Activated CD4-positive, alpha-beta T cell treated with anti-CD3 and anti-CD28 coated beads, Interleukin-2, Interleukin-6, amounts not matched to agents 100 ng/mL and 50 ng/mL, durations not matched to agents 16 hours and 8 hours (primary cell): ENCODE data around the gene BCL3.
A peak's percentile ranks its signal among the peaks of the same experiment; 100 is the strongest.

Source experiments
- DNase-seq: peaks from one replicate; pipeline ENCODE4 v3.0.0-alpha.2; 2020

BCL3 gene

DNA sequence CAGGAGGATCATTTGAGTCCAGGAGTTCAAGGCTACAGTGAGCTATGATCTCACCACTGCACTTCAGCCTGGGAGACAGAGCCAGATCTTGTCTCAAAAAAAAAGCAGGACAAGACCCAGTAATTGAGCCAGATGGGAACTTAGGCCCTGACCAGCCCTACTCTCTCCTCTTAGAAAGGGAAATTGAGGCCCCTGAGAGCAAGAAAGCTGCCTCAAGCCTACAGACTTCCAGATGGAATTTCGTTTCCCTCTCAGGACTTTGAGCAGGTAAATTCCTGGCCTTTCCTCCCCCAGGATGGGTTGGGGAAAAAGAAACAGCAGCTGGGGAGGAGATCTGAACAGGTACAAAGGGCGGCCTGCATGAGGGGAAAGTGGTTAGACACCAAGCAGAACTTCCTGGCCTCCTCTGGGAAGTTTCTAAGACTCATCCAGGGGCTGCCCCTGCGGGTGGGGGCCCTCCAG, 3.6 kb upstream of the BCL3 start:
- DNase-seq = no peak

DNA sequence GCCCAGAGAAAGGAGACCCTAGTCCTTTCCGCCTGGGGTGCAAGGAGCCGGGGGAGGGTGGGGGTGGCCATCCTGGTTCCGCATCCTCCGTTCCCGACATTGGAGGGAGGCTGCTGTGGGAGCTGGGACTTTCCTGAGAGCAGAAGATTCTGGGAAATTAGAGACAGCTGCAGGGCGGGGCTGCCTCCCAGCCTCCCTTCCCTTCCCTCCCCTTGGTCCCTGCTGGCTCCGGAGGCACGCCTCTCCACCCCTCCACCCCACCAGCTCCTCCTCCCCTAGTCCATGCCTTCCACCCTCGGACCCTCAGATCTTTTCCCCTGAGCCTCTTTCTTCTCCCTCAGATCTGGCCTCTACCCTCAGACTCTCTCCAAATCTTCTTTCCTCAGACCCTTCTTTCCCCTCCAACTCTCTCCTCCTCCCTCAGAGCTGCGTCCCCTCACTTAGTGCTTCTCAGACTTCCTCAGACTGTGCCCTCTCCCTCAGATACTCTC, 3.1 kb upstream of the BCL3 start:
- DNase-seq = no peak

DNA sequence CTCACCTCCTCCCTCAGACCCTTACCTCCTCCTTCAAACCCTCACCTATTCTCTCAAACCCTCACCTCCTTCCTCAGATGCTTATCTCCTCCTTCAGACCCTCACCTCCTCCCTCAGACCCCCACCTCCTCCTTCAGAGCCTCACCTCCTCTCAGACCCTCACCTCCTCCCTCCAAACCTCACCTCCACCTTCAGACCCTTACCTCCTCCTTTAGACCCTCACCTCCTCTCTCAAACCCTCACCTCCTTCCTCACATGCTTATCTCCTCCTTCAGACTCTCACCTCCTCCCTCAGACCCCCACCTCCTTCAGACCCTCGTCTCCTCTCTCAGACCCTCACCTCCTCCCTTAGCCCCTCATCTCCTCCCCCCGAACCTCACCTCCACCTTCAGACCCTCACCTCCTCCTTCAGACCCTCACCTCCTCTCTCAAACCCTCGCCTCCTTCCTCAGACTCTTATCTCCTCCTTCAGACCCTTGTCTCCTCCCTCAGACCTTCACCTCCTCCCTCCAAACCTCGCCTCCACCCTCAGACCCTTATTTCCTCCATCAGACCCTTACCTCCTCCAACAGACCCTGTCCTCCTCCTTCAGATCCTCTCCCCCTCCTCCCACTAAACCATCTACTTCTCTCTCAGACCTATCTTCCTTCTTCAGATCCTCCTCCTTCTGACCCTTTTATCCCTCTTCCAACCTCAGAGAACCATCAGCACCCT, 2.5 kb upstream of the BCL3 start:
- no peak for DNase-seq

DNA sequence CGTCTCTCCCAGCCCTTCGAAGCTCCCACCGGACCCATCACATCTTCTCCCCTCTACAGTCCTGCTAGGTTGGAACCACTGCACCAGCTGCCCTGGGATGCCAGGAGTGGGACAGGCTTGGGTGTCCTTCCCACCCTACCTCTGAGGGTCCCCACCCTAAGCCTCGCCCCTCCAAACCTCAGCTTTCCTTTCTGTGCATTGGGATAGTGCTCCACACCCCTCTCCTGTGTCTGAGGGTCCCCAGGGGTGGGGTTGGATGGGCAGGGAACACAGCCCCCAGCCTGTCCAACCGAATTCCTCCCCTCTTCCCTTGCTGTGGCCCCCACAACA, 1.9 kb upstream of the BCL3 start:
- no peak for DNase-seq

DNA sequence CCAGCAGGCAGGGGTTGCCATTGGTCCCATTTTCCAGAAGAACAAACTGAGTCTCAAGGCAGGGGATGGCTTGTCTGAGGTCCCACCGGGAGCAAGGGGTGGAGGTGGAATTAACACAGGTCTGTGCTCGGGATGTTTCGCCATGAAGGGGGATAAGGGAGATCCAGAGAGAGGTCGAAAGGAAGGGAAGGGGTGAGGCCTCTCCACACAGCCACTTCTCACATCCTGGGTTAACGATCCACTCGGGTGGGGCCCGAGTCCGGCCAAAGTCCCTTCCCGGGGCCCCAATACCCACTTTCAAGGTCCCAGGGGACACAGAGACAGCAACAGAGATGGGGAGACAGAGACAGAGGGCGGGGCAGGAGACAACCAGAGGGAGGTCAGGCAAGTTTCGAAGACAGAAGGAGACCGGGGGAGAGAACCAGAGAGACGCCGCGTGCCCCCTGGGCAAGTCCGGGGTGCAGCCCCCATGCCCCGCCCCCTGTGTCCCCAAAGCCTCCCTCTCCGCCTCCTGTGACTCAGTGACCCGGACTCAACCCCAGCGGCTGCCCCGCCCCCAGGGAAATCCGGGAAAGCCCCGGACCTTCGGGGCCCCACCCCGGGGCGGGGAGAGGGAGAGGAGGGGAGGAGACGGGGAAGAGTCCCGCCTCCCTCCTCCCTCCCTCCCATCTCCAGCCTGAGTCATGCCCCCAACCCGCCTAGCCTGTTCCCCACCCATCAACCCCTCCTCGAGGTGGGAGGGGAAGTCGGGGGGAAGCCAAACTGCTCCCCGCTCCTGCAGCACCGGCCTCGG, 1.4 kb upstream of the BCL3 start:
- peak; percentile 94 for DNase-seq

DNA sequence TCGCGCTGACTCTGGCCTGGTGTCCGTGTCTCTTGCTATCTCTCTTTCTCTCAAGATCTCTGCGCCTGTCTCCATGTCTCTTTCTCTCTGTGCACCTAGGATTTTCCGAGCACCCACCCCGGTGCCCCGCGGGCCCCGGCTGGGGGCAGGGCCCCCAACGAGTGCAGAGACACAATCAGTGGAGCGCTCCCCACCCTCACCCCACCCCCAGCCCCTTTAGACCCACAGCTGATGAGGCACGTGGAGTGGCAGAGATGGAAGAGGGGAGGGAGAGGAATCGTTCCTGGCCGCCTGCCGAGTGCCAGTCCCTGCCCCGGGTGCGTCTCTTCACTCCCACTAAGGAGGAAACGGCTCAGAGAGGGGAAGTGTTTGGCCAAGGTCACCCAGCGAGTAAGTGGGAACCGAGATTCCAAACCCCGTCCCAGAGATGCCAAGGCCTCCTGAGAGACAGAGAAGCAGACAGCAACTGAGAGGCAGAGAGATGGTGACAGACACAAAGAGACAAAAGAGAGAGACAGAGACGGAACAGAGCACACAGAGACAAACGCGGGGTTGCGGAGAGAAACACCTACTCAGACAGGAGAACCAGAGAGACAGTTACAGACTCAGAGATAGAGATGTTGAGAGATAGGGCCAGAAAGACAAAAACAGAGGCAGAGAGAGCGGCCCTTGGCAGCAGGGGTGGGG, 626 bp upstream of the BCL3 start:
- DNase-seq = no peak

DNA sequence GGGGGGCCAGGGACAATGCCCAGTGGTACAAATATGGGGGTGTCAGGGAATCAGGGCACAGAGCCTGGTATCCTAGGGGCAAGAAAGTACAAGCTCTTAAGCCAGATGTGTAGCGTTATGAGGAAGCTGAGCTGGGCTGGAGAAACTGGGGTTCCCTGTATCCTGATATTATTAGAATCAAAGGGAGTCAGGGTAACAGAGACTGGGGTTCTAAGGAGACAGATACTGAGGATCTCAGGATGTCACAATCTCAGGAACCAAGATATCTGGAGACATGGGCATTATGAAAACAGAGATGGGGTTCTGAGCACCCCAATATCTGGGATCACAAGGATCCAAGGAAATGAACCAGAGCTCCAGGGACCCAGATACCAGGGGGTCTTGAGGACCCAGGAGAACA, 784 bp downstream of the BCL3 start:
- DNase-seq = no peak

DNA sequence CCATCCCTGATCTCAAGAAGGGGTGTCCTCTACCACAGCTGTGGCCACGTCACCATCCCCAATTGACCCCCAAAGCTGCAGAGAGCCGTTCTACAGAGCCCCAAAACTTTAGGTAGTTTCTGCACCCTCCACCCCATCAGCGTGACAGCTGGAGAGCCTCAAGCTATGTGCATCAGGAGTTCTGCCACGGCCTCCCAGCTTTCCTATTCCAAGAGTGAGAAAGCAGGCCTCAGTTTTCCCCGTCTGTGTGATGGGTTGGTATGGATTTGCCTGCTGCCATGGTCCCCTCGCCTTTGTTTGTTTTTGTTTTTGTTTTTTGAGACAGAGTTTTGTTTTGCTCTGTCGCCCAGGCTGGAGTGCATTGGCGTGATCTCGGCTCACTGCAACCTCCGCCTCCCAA, 1.5 kb downstream of the BCL3 start:
- no peak for DNase-seq

DNA sequence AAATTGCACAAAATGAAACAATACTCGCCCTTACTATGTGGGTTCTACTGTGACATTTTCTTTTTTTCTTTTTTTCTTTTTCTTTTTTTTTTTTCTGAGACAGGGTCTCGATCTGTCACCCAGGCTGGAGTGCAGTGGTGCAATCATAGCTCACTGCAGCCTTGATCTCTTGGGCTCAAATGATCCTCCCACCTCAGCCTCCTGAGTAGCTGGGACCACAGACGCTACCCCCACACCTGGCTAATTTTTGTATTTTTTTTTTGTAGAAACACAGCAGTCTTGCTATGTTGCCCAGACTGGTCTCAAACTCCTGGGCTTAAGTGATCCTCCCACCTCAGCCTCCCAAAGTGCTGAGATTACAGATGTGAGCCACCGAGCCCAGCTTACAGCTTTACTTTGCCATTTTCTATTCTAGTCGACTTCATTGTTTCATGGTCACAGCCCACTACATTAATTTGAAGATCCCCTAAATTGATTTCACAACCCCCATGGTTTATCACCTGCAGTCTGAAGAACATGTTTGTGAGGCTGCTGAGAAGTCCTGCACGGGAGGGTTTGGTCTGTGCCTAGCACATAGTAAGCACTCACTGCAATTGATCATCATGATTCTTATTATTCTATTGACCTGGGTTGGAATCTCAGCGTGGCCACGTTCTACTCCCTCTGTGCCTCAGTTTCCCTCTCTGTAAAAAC, 3.8 kb downstream of the BCL3 start:
- DNase-seq = no peak

DNA sequence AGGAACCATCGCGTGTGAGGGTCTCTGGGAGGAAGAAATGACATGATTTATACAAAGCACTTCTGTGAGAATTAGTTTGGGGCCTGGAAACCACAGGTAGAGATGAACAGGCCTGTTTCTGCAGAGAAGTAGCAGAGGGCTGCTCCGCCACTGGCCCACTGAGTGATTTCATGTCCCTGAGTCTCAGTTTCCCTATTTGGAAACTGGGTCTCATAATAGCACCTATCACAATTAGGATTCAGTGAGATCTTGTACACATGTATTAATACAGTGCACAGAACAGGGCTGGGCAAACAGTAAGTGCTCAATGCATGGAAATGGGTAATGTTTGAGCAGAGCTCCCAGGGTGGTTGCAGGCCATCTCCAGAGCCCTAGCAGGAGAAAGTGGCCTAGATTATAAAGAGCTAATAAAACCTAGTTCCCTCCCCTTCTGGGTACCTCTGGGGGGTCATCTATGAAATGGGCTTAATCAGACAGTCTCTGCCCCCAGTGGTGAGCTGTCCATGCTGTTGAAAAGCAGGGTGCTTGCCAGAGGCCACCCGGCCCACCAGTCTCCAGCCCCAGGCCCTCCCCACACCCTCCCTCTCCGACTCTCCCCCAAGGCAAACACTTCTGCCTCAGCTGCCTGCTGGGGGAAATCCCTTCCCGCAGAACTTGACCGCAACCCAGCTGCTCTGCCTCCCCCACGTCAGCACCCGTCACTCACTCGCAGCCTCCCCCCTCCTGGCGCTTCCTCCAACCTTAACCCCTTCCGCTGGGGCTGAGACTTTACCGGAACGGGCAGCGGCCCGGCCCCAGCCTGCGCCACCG, 4.5 kb downstream of the BCL3 start:
- peak; percentile 98 for DNase-seq

DNA sequence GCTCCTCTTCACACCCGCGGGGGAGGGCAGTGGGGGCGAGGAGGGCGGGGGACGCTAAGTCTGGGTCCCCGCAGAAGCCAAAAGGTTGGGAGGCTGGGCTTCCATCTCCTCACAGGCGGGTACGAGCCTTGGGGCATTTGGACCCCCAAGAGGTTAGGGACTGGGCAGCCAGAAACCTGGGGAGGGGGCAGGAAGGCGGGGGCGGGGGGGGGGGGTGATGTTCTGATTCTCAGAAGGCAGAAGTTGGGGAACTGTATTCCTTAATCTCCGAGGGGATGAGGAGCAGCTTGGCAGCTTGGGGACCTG, 5.1 kb downstream of the BCL3 start:
- DNase-seq = no peak

DNA sequence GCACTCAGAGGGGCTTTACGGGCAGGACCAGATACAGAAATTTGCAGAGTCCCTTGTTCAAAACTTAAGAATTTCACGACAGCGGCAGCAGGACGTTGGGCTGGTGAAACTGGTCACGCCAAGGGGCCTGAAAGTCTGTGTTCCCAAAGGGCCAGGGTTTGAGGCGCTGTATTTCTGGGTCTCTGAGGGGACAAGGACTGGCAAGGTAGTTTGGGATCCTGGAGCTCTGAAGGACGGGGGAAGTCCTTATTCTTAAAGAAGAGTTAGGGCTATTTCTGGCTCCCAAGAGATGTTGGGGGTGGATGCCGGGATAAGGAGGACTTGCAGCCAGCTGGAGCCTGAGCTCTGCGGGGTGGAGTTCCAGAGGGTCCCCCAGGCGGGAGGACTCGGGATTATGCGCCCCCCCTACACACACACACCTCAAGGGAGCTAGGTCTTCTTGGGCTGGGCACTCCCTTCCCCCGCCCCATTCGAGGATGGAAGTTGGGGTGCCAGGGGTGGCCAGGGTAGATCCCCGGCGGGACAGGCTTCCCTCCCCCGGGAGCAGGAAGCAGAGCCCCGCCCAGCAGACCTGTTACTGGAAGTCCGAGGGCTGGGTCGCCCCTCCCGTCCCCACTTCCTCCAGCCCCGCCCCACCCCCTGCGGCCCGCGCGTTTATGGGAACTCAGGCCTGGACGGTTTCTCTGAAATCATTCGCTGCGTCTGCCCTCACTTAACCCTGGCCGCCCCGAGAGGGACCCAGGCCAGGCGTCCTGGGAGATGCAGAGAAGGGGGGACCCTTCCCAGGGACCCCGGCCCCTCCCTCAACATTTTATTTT, 5.6 kb downstream of the BCL3 start:
- peak; percentile 93 for DNase-seq

DNA sequence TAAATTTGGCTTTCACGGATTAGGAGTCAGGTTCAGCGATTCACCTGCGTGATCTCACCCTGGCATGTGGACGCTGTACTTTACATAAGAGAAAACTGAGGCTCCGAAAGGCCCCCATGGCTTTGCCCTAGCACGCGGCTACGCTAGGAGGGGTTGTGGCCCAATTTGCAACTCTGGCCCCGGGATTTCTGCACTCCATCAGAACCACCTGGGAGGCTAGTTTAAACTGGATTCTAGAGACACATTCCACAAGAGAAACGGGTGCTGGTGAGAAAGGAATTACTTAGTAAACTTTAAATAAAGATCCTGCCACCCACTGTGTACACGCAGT, 6.2 kb downstream of the BCL3 start:
- peak; percentile 28 for DNase-seq

DNA sequence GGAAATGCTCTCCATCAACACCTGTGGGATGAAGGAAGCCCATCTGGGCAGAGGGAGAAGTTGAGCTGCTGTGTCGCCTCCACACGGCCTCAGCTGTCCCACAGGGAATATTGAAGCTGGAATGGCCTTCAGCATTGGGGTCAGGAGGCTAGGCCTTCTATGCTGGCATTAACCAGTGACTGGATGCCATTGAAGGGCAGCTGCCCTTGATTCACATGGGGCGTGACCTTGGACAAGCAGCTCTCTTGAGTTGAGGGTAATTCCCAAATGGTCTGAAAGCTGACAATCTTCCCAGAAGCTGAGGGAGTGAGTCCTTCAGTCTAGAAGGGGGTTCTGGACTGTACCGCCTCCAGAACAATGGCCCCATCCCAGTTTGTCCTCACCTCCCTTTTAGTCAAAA, 6.7 kb downstream of the BCL3 start:
- DNase-seq = no peak

DNA sequence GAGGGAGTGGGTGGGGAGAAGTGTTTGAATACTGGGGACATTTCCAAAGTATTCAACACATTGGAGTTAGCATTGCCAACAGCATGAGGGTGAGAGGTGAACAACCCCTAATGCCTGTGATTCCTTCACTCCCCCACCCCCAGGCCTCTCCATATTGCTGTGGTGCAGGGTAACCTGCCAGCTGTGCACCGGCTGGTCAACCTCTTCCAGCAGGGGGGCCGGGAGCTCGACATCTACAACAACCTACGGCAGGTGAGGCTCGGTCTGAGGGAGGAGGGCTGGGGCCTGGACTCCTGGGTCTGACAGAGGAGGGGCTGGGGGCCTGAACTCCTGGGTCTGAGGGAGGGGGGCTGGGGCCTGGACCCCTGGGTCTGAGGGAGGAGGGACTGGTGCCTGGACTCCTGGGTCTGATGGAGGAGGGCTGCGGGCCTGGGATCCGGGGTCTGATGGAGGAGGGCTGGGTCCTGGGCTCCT, 7.6 kb downstream of the BCL3 start:
- no peak for DNase-seq

DNA sequence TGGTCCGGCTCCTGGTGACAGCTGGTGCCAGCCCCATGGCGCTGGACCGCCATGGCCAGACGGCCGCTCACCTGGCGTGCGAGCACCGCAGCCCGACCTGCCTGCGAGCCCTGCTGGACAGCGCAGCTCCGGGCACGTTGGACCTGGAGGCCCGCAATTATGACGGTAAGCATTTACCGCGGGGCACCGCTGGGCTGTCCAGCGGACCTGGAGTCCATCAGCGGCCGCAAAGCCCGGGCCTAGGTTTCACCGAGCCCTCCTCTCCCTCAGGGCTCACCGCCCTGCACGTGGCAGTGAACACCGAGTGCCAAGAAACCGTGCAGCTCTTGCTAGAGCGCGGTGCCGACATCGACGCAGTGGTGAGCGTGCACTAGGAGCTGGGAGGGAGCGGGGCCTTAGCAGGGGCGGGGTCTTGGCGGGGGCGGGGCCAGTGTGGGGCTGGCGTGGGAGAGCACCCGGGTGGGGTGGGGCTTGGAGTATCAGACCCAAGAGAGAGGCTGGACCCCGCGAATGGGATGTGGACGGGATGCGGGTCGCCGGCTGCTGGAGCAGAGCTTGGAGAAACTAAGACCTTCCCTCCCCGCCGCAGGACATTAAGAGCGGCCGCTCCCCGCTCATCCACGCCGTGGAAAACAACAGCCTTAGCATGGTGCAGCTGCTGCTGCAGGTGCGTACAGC, 8.7 kb downstream of the BCL3 start:
- DNase-seq = no peak

DNA sequence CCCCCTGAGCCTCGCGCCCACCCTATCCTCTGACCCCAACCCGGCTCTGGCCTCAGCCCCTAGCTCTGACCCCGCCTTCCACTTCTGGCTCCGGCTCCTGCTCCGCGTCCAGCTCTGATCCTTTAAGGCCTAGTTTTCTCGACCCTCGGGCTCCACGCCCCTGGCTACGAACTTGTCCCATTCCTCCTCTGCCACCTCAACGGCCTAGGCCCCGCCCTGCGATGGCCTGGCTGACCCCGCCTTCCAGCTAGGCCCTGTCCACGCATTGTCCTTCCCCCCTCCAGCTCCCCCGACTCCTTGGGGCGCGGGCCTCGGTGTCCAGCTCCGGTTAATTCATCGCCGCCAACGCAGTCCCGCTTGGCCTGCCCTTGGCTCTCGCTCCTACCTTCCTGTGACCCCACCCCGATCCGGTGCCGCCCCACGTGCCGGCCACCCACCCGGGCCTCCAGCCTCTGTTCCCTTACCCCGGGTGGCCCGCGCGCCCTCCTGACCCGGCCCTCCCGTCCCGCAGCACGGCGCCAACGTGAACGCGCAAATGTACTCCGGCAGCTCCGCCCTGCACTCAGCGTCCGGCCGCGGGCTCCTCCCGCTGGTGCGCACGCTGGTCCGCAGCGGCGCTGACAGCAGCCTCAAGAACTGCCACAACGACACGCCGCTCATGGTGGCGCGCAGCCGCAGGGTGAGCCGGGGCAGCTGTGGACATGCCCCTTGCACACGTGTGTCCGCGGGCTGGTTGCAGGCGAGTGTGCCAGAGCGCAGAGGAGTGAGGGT, 9.4 kb downstream of the BCL3 start:
- no peak for DNase-seq

DNA sequence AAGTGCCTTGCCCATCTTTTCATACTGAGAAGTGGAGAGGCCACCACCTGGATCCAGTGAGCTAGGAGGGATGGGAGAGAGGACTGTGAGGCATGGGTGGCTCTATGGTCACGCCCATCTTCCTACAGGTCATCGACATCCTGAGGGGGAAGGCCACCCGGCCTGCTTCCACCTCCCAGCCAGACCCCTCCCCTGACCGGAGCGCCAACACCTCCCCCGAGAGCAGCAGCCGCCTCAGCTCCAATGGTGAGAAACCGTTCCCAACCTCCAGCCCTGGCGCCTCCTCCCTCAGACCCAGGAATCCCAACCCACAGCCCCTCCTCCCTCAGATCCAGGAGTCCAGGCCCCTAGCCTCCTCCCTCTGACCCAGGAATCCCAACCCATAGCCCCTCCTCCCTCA, 10.1 kb downstream of the BCL3 start:
- no peak for DNase-seq

DNA sequence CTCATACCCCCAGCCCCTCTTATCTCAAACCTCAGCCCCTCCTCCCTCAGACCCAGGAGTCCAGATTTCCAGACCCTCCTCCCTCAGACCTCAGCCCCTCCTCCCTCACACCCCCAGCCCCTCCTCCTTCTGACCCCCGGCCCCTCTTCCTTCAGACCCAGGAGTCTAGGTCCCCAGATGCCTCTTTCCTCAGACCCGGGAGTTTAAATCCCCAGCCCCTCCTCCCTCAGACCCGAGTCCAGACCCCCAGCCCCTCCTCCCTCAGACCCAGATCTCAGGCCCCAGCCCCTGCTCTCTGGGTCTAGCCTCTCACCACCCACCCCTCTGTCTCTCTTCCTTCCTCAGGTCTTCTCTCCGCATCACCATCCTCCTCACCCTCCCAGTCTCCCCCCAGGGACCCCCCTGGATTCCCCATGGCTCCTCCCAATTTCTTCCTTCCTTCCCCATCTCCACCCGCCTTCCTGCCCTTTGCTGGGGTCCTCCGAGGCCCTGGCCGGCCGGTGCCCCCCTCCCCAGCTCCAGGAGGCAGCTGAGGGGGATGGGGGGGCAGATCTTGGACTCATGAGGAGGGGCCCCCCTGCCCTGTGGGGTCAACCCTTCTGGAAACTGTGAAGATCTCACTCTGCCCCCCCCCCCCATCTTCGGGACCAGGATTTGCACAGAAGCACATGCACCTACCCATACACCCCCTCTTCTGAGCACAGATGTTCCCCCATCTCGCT, 10.7 kb downstream of the BCL3 start:
- DNase-seq = no peak

DNA sequence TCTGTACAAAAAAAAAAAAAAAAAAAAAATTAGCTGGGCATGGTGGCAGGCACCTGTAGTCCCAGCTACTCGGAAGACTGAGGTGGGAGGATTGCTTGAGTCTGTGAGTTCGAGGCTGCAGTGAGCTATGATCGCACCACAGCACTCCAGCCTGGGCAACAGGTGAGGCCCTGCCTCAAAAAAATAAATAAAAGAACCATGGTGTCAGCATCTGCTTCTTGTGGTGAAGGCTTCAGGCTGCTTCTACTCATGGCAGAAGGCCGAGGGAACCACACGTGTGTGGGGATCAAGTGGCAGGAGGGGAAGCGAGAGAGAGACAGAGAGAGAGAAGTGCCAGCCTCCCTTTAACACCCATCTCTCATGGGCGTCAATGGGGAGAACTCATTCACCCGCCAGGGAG, 13.5 kb downstream of the BCL3 start:
- DNase-seq = no peak
